ENCODE data around the gene ZNF549.

The ZNF549 gene

DNA sequence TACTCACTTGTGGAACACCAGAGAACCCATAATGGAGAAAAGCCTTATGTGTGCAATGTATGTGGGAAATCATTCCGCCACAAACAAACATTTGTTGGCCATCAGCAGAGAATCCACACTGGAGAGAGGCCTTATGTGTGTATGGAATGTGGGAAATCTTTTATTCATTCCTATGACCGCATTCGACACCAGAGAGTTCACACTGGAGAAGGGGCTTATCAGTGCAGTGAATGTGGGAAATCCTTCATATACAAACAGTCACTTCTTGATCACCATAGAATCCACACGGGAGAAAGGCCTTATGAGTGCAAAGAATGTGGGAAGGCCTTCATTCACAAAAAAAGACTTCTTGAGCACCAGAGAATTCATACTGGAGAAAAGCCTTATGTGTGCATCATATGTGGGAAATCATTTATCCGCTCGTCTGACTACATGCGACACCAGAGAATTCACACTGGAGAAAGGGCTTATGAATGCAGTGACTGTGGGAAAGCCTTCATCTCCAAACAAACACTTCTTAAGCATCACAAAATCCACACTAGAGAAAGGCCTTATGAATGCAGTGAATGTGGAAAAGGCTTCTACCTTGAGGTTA, 10.9 kb downstream of the ZNF549 start:
- H3K27ac ChIP-seq, result no peak overlapping the region
- no peak for TF ChIP-seq CTCF (conservative IDR thresholded peaks at IDR 0.05)

GRCh38 chr19:57546513-57546912, 19.4 kb downstream of the ZNF549 start:
- no peak for TF ChIP-seq CTCF (conservative IDR thresholded peaks at IDR 0.05)
- no peak overlapping the region for H3K27ac ChIP-seq

DNA sequence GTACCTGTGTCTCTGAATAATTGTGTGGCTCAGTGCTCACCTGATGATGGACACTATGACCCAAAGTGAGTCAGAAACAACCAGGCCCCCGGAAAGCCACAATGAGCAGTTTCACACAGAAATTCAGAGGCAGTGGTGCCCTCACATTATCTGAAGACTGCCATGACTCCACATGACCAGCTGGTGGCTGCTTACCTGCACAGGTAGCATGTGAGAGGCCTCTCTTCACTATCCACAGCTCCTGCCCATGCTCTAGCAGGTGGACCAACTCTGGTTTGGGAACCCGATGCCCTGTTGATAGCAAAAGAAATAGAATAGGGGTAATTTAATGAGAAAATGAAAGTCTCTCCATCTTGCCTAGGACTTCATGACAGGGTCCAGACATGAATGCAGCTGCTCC, 25.3 kb downstream of the ZNF549 start:
- H3K27ac ChIP-seq, result no peak overlapping the region
- TF ChIP-seq CTCF (conservative IDR thresholded peaks at IDR 0.05), result no peak; the same call in 1 of the 2 replicates

DNA sequence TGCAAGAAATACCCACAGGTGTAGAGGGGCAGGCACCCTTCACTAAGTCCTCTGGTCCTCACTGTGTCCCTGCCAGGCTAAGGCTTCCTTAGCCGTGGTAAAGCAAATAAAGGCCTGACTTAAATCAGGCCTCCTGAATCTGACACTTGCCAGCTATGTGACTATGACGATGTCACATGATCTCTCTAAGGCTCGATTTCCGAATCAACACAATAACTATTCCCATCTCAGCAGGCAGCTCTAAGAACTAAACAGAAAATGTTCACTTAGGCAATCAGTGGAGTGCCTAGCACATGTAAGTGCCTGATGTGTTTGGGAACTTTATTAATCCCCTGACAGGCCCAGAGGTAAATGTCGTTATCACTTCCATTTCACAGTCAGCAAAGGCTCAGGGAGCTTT, 30.5 kb downstream of the ZNF549 start:
- TF ChIP-seq CTCF (conservative IDR thresholded peaks at IDR 0.05), result no peak
- H3K27ac ChIP-seq, result peak overlapping the region; percentile 95

DNA sequence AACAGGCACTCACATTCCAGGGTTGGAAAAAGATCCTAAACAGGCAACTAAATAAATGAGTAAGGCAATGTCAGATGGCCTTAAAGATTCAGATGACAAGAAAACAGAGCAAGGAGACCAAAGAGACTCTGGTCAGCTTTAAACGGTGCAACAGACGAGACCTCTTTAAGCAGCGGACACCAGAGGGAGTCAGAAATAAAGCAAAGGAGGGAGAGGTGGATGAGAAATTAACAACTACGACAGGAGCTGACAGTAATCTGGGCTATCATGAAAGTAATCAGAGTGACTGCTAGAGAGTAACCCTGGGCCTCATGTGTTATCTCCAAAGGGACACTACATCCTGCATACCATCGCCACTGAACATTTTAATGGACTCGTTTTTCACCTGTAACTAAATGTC, 31.4 kb downstream of the ZNF549 start:
- H3K27ac ChIP-seq, result peak overlapping the region; percentile 95

DNA sequence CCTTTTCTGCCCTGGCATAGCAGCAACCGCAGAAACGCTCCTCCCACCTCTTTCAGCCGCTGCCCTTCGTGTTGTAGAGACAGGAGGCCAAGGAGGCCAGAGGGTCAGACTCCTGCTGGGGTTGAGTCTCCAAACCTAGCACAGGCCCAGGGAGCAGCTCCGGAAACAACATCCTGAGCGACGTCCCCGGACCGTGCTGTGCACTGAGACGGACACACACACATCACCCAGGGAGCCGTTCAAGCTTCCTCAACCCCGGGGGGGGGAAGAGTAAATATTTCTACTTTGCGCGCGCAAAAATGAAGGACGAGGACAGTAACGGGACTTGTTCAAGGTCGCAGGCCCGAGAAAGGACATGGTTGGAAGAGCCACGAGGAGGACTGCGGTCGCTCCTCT, 31.9 kb downstream of the ZNF549 start:
- no peak for TF ChIP-seq CTCF (conservative IDR thresholded peaks at IDR 0.05)
- H3K27ac ChIP-seq, result peak overlapping the region; percentile 95

More for the DNA sequence above, 31.4 kb downstream of the ZNF549 start:
- peak; percentile 17 for TF ChIP-seq CTCF (conservative IDR thresholded peaks at IDR 0.05)

DNA sequence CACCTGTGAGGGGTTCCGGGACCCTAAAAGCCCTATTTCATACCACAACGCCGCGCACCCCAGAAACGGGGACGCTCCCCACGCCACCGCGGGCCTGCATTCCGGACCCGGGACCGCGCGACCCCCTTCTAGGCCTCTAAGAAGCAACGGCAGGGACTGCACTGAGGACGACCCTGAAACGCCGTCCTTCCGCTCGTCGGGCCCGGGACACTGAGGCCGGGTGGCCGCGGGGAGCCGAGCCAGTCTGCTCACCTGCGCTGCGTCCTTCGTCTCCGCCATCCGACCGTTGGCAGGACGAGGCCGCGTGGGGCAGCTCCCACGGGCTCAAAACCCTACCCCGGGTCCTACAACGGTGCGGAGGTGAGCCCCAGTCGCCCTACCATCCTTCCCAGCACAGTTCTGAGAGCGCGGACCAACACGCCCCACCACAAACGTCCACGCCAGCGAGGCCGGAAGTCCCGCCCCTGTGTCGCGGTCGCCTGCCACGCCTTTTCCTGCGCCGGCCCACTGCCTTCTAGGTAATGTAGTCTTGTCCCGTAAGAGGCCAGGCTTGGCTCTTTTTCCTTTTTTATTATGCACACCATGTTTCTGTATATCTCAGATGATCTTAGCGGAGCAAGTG, 32.4 kb downstream of the ZNF549 start, which contains the start of gene ZNF550:
Gene ZNF550, minus strand, starts transcription at position 460 of the 622 bp plus-strand sequence. Its CDS starts 181 bp downstream, at position 279.
- H3K27ac ChIP-seq, result peak within 1 kb of the TSS; percentile 95
- no peak for TF ChIP-seq CTCF (conservative IDR thresholded peaks at IDR 0.05)

Measured in VCaP (cell line).